ENCODE measurements around the gene THOC1.

GRCh38 chr18:231563-231962, 36.3 kb downstream of the THOC1 start:
- TF ChIP-seq SIX5 (IDR thresholded peaks at IDR 0.05; ENCODE audit: low read depth, low read length) (no peak), CTCF (IDR thresholded peaks at IDR 0.05; ENCODE audit: control extremely low read depth in 1 of 3, insufficient read depth in 1 of 3, low read depth in 1 of 3, low read length in 3 of 3) (no peak), CBX5 (IDR thresholded peaks at IDR 0.05; ENCODE audit: low read depth, low read length) (no peak), POLR2A (IDR thresholded peaks at IDR 0.05; ENCODE audit: control extremely low read depth in 1 of 2, low read depth in 2 of 2, low read length in 2 of 2) (no peak), SAP30 (IDR thresholded peaks at IDR 0.05; ENCODE audit: insufficient read depth, insufficient replicate concordance, low read length) (no peak), BRCA1 (IDR thresholded peaks at IDR 0.05; ENCODE audit: low read depth, low read length) (no peak), POLR2AphosphoS5 (IDR thresholded peaks at IDR 0.05; ENCODE audit: low read depth, low read length) (no peak), ZNF274 (IDR thresholded peaks at IDR 0.05; ENCODE audit: borderline replicate concordance, extremely low read depth, low read length) (no peak), MAX (IDR thresholded peaks at IDR 0.05) (no peak), JUND (IDR thresholded peaks at IDR 0.05; ENCODE audit: low read length) (no peak), SP1 (IDR thresholded peaks at IDR 0.05; ENCODE audit: low read depth, low read length) (no peak), YY1 (IDR thresholded peaks at IDR 0.05; ENCODE audit: low read depth, low read length) (no peak), CREB1 (IDR thresholded peaks at IDR 0.05) (no peak)
- TF ChIP-seq, protein P1, sequence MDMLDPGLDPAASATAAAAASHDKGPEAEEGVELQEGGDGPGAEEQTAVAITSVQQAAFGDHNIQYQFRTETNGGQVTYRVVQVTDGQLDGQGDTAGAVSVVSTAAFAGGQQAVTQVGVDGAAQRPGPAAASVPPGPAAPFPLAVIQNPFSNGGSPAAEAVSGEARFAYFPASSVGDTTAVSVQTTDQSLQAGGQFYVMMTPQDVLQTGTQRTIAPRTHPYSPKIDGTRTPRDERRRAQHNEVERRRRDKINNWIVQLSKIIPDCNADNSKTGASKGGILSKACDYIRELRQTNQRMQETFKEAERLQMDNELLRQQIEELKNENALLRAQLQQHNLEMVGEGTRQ (IDR thresholded peaks at IDR 0.05; ENCODE audit: low read length): no peak

Data from H1 (cell line).